GM12878 (cell line): ENCODE data around the gene ITGBL1. TPM values are rescaled to one million over a fixed set of nuclear protein-coding genes. Genes with fewer than 3 reads are reported as not detected.
A peak's percentile ranks its signal among the peaks of the same experiment; 100 is the strongest.

ENCODE experiments used
- ATF2 ChIP-seq: IDR thresholded peaks from 2 replicates; pipeline ENCODE4 v1.6.1; 2012; ENCODE audit warnings: low read length, inconsistent platforms
- ATF7 ChIP-seq: fragments of 450-650 bp; IDR thresholded peaks from 2 replicates; pipeline ENCODE4 v1.6.1; 2016; ENCODE audit warnings: low read depth, mild to moderate bottlenecking
- BMI1 ChIP-seq: fragments of 450-650 bp; IDR thresholded peaks from 2 replicates; pipeline ENCODE4 v1.6.1; 2016; ENCODE audit warnings: mild to moderate bottlenecking, moderate library complexity, borderline replicate concordance
- CBX5 ChIP-seq: sonication (generic); IDR thresholded peaks from 2 replicates; pipeline ENCODE4 v1.6.1; 2016; ENCODE audit warnings: low read depth, moderate library complexity, mild to moderate bottlenecking, inconsistent platforms
- CHD4 ChIP-seq: fragments of 200-600 bp; sonication (generic); IDR thresholded peaks from 2 replicates; pipeline ENCODE4 v1.6.1; 2016; ENCODE audit warnings: mild to moderate bottlenecking
- CREB1 ChIP-seq: IDR thresholded peaks from 2 replicates; pipeline ENCODE4 v1.6.1; 2012; ENCODE audit warnings: low read depth, mild to moderate bottlenecking, inconsistent platforms
- CTCF ChIP-seq, 3 experiments: IDR thresholded peaks in 2 of 3; conservative IDR thresholded peaks in 1 of 3; 2 replicates each; pipeline ENCODE4 v1.5.1; 2011; ENCODE audit warnings: low read depth in 3 of 3, low read length in 3 of 3, mild to moderate bottlenecking in 3 of 3, control low read depth in 2 of 3, moderate library complexity in 2 of 3, inconsistent platforms in 1 of 3, mixed read lengths in 1 of 3; ENCODE audit not compliant: control insufficient read depth in 2 of 3, insufficient read depth in 1 of 3; ENCODE audit errors: extremely low read depth in 1 of 3
- EGR1 ChIP-seq, 2 experiments: IDR thresholded peaks; 1 replicate in 1 of 2; 2 replicates in 1 of 2; pipeline ENCODE4 v1.6.1; 2011 to 2012; ENCODE audit warnings: low read depth in 2 of 2, low read length in 2 of 2, borderline replicate concordance in 1 of 2, mild to moderate bottlenecking in 1 of 2, moderate library complexity in 1 of 2
- ELK1 ChIP-seq: IDR thresholded peaks from 2 replicates; pipeline ENCODE4 v1.6.1; 2012; ENCODE audit warnings: low read depth, low read length, improper control_type of control experiment
- FOXM1 ChIP-seq: IDR thresholded peaks from 2 replicates; pipeline ENCODE4 v1.6.1; 2012; ENCODE audit warnings: low read depth, mild to moderate bottlenecking, inconsistent platforms, low read length, moderate library complexity
- GABPA ChIP-seq: IDR thresholded peaks from 2 replicates; pipeline ENCODE4 v1.6.1; 2014; ENCODE audit warnings: antibody characterized with exemption, low read depth, mild to moderate bottlenecking, inconsistent platforms
- GATAD2B ChIP-seq: fragments of 450-650 bp; conservative IDR thresholded peaks from 2 replicates; pipeline ENCODE4 v1.6.1; 2017; ENCODE audit warnings: low read depth, mild to moderate bottlenecking, moderate library complexity
- HDAC6 ChIP-seq: fragments of 200-600 bp; sonication (generic); IDR thresholded peaks from one replicate; pipeline ENCODE4 v1.8.0; 2017; ENCODE audit warnings: antibody characterized with exemption; ENCODE audit not compliant: unreplicated experiment
- IKZF1 ChIP-seq: fragments of 450-650 bp; conservative IDR thresholded peaks from 2 replicates; pipeline ENCODE4 v1.6.1; 2017; ENCODE audit warnings: antibody characterized with exemption, mild to moderate bottlenecking
- IRF3 ChIP-seq: fragments of 450-650 bp; IDR thresholded peaks from 2 replicates; pipeline ENCODE4 v1.6.1; 2014; ENCODE audit warnings: mild to moderate bottlenecking
- MAX ChIP-seq: IDR thresholded peaks from 2 replicates; pipeline ENCODE4 v1.6.1; 2012; ENCODE audit warnings: low read depth, low read length, improper control_type of control experiment
- RFX5 ChIP-seq: IDR thresholded peaks from 2 replicates; pipeline ENCODE4 v1.6.1; 2011; ENCODE audit warnings: low read depth, low read length, improper control_type of control experiment
- RUNX3 ChIP-seq: IDR thresholded peaks from 2 replicates; pipeline ENCODE4 v1.6.1; 2012; ENCODE audit warnings: low read length, inconsistent platforms
- TBL1XR1 ChIP-seq: IDR thresholded peaks from 2 replicates; pipeline ENCODE4 v1.6.1; 2012; ENCODE audit warnings: low read depth, low read length, improper control_type of control experiment
- YY1 ChIP-seq: IDR thresholded peaks from 2 replicates; pipeline ENCODE4 v1.6.1; 2011; ENCODE audit warnings: low read depth, mild to moderate bottlenecking, low read length
- ZBTB11 ChIP-seq: fragments of 450-650 bp; formaldehyde crosslinking; IDR thresholded peaks from 2 replicates; pipeline ENCODE4 v1.5.0; 2022; ENCODE audit warnings: mild to moderate bottlenecking, missing genetic modification characterization
- ZNF622 ChIP-seq: fragments of 450-650 bp; IDR thresholded peaks from 2 replicates; pipeline ENCODE4 v1.6.1; 2017; ENCODE audit warnings: mild to moderate bottlenecking, inconsistent platforms
- polyA plus RNA-seq, 11 experiments: library from polyadenylated mRNA; depleted of rRNA in 4 of 11; unstranded in 6 of 11; stranded (reverse) in 5 of 11; fragments of >200 nt; fragmentation: Nextera tagmentation in 4 of 11; fragmentation: Illumina TruSeq in 1 of 11; extraction: Ambion mirVana in 4 of 11; extraction: Trizol in 1 of 11; gene quantifications; 1 replicate in 1 of 11; 2 replicates in 10 of 11; pipeline versions ENCODE4 v1.2.1 to v1.2.3, GENCODE V29; 2011 to 2016; ENCODE audit warnings: inconsistent platforms in 2 of 11, missing spikeins in 2 of 11, low read depth in 1 of 11
- total RNA-seq, 4 experiments: library from RNA; depleted of rRNA in 3 of 4; stranded (reverse); fragments of >200 nt in 3 of 4; fragmentation: Illumina TruSeq in 1 of 4; extraction: Trizol in 1 of 4; gene quantifications; 2 replicates each; pipeline versions ENCODE4 v1.2.1 to v1.2.3, GENCODE V29; 2013 to 2021

The ITGBL1 gene
- total and polyA plus RNA-seq, 10 of the 15 experiments (the other 5 are each of a cell fraction or from before 2014, with no cell fraction given): 0.17 to 2.8 (median 0.28) TPM; not detected in 3

GRCh38 chr13:101626925-101627555, 174.6 kb downstream of the ITGBL1 start (continued):
- TF ChIP-seq ZBTB11 (CRISPR knock-in tag) (no peak), RFX5 (no peak), YY1 (0 out of 2 replicates have a peak, but pooled peaks have one; percentile 4), ELK1 (no peak), CHD4 (no peak), CBX5 (0 out of 2 replicates have a peak, but pooled peaks have one; percentile 18), CTCF (IDR thresholded peaks at IDR 0.05 in 2 of 3, conservative IDR thresholded peaks at IDR 0.05 in 1 of 3; ENCODE audit: control insufficient read depth in 2 of 3, extremely low read depth in 1 of 3, insufficient read depth in 1 of 3, low read depth in 3 of 3, low read length in 3 of 3) (no peak), RUNX3 (peak; percentile 96), MAX (no peak), BMI1 (peak; percentile 55; the same call in 1 of the 2 replicates), ATF7 (peak; percentile 64), FOXM1 (peak; percentile 59; the same call in 1 of the 2 replicates), IKZF1 (peak; percentile 68), HDAC6 (no peak), GABPA (peak; percentile 48; the same call in 1 of the 2 replicates), IRF3 (no peak), ZNF622 (no peak), EGR1 (IDR thresholded peaks at IDR 0.05; ENCODE audit: borderline replicate concordance in 1 of 2, low read depth in 2 of 2, low read length in 2 of 2) (no peak), TBL1XR1 (no peak), CREB1 (no peak), ATF2 (peak; percentile 75), GATAD2B (no peak)
